CD4-positive, alpha-beta T cell treated with Interleukin-15 for 1 hour (primary cell): Measurements from ENCODE around the gene ITGA1.

ENCODE experiments used
- DNase-seq: peaks from one replicate; pipeline ENCODE4 v3.0.0-alpha.2; 2020

Gene ITGA1

GRCh38 chr5:52773342-52773741 lies 14.4 kb upstream of the ITGA1 start:
- DNase-seq = no peak

GRCh38 chr5:52774005-52774410 lies 13.7 kb upstream of the ITGA1 start:
- no peak for DNase-seq

- peak; percentile 23 for DNase-seq
Observed at GRCh38 chr5:52776116-52776515, 11.6 kb upstream of the ITGA1 start.

GRCh38 chr5:52777186-52777585 lies 10.5 kb upstream of the ITGA1 start:
- DNase-seq = no peak

- no peak for DNase-seq
Observed at GRCh38 chr5:52778781-52779180, 8.9 kb upstream of the ITGA1 start.

- no peak for DNase-seq
Observed at GRCh38 chr5:52779213-52779612, 8.5 kb upstream of the ITGA1 start.

- DNase-seq = no peak
Observed at GRCh38 chr5:52783226-52783959, 4.3 kb upstream of the ITGA1 start.

GRCh38 chr5:52784737-52785136 lies 3.0 kb upstream of the ITGA1 start:
- no peak for DNase-seq

GRCh38 chr5:52786391-52786790 lies 1.3 kb upstream of the ITGA1 start:
- DNase-seq = no peak

GRCh38 chr5:52786949-52787599 lies 642 bp upstream of the ITGA1 start:
- DNase-seq = peak; percentile 48

- no peak for DNase-seq
Observed at GRCh38 chr5:52788505-52788821, 747 bp downstream of the ITGA1 start.

GRCh38 chr5:52789378-52789777 lies 1.7 kb downstream of the ITGA1 start:
- DNase-seq = no peak

GRCh38 chr5:52789851-52790250 lies 2.1 kb downstream of the ITGA1 start:
- DNase-seq = no peak

- DNase-seq = no peak
Observed at GRCh38 chr5:52791366-52791765, 3.6 kb downstream of the ITGA1 start.

- DNase-seq = no peak
Observed at GRCh38 chr5:52794519-52794918, 6.8 kb downstream of the ITGA1 start.

GRCh38 chr5:52796031-52796430 lies 8.3 kb downstream of the ITGA1 start:
- no peak for DNase-seq

GRCh38 chr5:52796516-52797103 lies 8.9 kb downstream of the ITGA1 start:
- no peak for DNase-seq

- no peak for DNase-seq
Observed at GRCh38 chr5:52798938-52799337, 11.2 kb downstream of the ITGA1 start.

- no peak for DNase-seq
Observed at GRCh38 chr5:52799358-52799982, 11.8 kb downstream of the ITGA1 start.

- peak; percentile 96 for DNase-seq
Observed at GRCh38 chr5:52799983-52800393, 12.3 kb downstream of the ITGA1 start.

- peak; percentile 60 for DNase-seq
Observed at GRCh38 chr5:52800394-52801213, 12.9 kb downstream of the ITGA1 start.

GRCh38 chr5:52801329-52801728 lies 13.6 kb downstream of the ITGA1 start:
- DNase-seq = no peak
